Renal pelvis (tissue), 4 donors: ENCODE data around the gene ELMOD3. TPM values are rescaled to one million over a fixed set of nuclear protein-coding genes. Genes with fewer than 3 reads are reported as not detected.

Source experiments
- DNase-seq: peaks from one replicate; pipeline ENCODE4 v3.0.0-alpha.2; 2013
- polyA plus RNA-seq, 3 donors: library from polyadenylated mRNA; unstranded; fragments of 120-200 nt; gene quantifications; one replicate each; pipeline ENCODE4 v1.2.1, GENCODE V29; 2013; ENCODE audit not compliant: insufficient read length in 3 of 3

Gene ELMOD3
- polyA plus RNA-seq, 3 donors: 22.5 to 38.0 (median 33.1) TPM

DNA sequence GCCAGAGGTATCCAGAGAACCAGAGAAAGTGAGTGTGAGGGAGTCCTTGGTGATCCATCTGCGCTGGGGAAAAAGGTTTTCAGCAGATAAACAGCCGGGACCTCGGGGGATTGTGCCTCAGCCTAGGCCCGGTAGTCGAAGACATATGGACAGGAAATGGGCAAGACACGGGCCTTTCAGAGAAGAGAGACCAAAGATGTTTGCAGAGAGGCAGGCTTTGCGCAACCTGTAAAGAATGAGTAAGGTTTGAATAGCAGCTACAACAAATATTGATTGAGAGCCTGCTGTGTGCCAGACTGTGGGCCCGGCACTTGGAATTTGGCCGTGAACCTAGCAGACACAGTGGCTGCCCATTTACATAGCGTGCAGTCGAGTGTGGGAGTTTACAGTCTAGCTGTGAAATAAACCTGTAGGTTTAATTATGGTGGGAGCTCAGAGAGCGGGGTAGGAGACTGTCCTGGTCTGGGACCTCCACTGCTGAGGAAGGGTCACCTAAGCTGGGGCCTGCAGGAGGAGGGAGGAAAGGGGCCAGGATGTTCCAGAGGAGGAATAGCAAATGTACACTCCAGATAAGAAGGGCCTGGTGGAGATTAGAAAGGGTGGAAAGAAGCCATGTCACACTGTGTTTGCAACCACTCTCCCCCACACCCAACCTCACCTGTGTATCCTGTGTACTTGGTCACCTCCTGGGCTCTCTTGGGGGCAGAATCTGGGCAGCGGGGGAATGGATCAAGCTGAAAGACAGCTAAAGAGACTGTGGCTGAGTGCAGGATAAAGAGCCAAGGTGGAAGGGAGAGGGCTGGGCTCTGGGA, 66.9 kb downstream of the ELMOD3 start:
- no peak for DNase-seq

DNA sequence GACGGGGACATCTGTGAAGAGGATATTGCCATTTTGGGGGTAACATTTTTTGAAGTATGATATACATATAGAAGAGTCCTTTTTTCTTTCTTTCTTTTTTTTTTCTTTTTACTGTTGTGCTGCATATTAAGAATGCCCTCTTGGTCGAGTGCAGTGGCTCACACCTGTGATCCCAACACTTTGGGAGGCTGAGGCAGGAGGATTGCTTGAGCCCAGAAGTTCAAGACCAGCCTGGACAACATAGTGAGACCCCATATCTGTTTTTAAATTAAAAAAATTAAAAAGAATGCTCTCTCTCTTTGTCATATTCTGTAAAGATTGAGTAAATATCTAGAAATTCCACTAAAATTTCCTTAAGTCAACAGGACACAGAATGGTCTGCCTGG, 67.5 kb downstream of the ELMOD3 start:
- DNase-seq: no peak

DNA sequence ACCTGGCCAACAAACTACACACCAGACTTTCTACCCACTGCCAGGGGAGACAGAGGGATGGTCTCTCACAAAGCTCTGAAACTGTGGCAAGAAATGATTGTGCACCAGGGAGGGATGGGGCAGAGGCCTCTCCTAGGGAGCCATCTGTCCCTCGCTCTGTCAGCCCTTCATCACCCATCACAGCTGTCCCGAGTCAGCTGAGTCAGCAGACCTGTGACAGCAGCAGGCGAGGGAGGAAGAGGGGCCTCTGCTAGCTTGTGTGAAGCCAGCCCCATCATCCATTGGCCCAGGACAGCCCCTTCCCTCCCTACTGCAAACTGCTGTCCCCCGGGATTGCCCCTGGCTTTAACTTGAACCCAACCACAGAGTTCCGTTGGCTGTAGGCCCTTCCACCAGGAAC, 69.0 kb downstream of the ELMOD3 start:
- DNase-seq: no peak

DNA sequence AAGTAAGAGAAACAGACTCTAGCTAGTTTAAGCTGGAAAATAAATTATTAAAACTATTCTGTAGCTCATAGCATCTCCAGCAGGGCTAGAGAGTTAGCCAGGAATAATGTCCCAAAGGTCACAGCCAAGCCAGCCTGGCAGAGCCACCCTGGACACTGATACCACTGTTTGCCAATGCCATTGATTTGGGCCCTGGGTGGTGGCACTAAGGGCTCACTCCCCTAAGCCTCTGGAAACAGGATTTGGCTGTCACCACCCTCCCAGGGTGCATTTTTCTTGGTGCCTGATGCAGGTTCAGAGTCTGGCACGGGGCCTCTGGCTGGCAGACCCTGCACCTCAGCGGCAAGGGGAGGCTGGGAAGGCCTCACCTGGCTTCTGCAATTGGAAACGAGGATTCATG, 71.0 kb downstream of the ELMOD3 start:
- no peak for DNase-seq

DNA sequence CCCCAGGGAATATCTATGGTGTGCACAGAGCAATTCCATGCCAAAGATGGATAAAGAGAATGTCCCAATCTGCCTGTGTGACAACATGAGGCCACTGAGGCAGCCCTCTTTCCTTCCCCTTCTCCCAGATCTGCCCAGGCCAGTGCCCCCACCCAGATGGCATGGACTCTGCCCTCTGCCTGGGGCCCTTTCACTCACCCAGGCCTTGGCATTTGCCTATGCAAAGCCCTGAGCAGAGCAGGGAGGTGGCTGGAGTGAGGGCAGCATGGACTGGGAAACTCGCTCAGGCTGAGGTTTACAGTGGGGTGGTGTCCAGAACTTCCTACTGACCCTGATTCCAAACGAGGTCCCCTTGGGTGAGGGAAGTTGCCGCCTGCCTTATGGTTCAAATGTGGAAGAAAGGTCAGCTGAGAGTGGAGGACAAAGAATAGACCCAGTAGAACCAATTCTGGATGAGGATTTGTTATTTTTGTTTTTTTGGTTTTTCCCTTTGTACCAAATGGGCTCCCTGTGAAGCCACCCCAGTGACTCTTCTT, 72.8 kb downstream of the ELMOD3 start:
- DNase-seq: no peak

DNA sequence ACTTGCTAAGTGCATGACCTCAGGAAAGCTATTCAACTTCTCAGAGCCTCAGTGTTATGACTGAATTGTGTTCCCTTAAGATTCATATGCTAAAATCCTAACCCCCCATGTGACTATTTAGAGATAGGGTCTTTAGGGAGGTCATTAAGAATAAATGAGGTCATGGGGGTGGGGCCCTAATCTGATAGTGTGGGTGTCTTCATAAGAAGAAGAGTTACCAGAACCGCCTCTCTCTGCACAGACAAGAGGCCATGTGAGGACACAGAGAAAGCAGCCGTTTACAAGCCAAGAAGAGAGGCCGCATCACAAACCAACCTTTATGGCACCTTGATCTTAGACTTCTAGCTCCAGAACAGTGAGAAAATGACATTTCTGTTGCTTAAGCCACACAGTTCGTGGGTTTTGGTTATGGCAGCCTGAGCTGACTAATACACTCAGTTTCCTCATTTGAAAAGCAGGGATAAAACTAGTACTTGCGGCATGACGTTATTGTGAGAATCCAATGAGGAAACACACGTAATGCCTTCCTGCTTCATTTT, 73.8 kb downstream of the ELMOD3 start:
- no peak for DNase-seq

DNA sequence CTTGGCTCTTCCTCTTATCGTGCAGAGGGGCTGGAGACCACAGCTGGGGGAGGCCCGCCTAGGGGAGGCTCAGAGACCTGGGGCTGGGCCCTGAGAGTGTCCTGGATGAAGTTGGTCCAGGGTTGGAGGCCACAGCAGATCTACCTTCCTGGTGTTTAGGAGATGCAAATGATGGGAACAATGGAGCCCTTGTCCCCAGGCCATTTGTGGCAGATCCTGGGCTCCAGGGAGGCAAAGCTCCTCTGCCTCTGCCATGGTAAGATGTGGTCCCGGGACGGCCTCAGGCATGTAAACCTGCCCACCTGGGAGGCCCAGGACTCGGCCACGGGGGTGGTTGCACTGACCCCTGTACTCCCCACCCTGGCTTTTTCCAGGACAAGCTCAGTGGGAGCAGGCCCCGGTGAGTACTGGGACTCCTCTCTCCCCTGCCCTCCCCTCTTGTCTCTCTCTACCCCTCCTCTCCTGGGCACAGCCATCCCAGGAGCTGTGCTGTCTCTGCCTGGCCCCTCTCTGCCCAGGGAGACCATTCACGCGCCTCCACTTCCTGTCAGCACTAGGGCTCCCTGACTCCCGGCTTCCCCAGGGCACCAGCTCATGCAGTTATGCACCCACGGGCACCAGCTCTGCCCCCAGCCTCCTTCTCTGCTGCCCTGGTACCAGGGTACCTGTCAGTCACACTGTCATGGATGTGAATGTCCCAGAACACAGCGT, 74.8 kb downstream of the ELMOD3 start:
- DNase-seq: no peak

DNA sequence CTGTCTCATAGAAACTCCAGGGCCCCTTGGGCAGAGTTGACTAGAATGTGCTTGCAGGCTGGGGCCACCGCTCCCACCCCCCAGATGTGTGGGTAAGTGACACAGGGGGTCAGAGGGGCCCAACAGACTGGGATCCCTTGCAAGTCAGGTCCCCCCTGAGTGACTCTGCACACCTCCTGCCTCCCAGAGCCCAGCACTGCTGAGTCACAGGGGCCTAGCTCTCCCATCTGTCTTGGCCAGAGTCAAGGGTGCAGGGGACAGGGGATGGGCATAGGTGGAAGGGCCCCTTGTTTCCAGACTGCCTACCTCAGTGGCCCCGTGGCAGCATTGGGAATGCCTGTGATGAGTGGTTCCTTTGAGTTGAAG, 75.3 kb downstream of the ELMOD3 start:
- no peak for DNase-seq

DNA sequence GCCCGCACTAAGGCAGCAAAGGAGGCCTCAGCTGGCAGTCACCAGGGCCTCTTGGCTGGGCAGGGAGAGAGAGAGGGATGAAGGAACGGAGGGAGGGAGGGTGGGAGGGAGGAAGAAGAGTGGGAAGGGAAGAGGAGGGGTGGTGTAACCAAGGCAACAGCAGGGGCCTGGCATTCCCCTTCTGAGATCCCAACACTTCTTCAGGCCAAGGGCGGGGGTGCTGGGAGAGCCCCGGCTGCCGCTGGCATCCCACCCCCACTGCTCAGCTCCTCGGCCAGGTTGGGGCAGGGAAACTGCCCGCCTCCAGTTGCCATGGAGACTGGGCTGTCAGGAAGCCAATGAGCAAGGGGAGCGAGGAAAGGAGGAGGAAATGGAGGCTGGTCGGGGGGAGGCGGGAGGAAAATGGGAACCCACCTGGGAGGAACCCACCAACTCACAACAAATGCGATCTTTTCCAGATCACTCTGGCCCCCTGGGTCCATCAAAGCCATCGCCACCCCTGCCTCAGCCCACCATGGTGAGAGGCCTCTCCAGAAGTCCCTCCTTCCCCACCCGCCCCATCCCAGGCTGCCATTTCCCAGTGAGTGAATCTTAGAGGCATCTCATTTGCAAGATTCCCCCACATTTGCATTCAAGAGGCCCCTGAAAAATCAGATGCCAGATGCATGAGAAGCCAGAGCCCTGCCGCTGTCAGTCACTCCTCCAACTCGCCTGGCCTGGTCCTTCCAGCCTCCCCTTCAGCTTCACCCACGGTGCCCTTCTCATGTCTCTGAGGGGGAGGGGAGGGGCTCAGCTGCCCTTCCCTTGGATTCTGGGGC, 76.4 kb downstream of the ELMOD3 start:
- DNase-seq: no peak

DNA sequence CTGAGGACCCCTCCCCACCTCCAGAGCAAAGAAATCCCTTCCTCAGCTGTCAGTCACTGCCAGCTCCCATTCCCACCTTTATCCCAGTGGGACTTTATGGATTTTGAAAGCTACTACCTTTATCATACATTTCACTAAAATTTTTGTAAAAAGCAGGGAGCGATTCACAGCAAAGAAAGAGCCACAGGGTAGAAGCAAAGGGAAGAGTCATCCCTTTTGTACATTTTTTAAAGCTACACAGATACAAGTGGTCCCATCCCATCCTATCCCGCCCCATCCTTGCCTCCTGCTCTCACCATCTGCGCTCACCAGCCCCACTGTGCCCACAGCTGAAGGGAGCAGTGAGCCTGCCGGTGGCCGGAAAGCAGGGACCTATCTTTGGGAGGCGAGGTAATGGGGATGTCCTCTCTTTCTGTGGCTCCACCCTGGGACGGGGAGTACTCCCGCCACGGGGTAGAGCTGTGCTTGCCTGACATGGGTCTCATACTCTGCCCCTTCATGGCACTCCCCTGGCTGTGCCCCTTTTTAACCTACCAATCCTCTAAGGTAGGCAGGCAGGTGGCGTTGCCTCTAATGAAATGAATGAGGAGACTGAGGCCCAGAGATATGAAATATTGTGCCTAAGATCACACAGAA, 77.1 kb downstream of the ELMOD3 start:
- no peak for DNase-seq

DNA sequence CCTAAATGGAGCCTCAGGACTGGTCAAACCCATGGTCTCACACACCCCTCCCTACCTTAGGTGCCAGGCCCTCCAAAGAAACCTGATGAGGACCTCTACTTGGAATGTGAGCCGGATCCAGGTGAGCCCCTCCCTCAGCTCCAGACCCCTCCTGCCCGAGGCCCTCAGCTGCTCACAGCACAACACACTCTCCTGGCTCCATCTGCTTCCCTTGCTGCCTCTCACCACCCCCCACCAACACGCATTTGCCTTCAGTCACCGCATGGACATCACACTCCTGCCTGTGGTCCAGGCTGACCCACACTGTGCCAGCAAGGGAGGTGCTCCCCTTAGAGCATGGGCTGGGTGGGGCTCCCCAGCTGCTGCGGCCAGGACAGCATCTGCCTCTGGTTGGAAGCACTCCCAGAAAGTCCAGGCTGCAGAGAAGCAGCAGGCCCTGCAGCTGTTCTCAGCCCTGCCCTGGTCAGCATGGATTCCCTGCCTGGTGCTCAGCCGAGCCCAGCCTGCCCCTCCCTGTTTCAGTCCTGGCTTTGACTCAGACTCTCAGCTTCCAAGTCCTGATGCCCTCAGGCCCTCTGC, 79.0 kb downstream of the ELMOD3 start:
- DNase-seq: no peak

DNA sequence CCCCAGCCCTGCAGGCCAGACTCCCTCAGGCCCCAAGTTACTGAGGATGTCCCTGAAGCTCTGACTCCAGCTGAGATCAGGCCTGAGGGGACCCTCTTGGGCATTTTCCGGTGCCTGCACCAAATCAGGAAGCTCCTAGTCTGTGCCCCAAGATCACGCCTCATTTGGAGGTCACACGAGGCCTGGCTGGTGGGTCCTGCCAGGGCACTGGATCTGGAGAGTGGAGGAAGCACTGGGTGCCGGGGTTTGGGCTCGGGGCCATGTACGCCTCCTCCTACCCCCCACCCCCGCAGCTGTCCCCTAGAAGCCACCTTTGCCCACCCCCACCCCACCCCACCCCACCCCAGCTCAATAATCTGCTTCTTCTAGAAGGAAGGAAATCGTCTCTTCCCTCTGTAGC, 80.1 kb downstream of the ELMOD3 start:
- no peak for DNase-seq

DNA sequence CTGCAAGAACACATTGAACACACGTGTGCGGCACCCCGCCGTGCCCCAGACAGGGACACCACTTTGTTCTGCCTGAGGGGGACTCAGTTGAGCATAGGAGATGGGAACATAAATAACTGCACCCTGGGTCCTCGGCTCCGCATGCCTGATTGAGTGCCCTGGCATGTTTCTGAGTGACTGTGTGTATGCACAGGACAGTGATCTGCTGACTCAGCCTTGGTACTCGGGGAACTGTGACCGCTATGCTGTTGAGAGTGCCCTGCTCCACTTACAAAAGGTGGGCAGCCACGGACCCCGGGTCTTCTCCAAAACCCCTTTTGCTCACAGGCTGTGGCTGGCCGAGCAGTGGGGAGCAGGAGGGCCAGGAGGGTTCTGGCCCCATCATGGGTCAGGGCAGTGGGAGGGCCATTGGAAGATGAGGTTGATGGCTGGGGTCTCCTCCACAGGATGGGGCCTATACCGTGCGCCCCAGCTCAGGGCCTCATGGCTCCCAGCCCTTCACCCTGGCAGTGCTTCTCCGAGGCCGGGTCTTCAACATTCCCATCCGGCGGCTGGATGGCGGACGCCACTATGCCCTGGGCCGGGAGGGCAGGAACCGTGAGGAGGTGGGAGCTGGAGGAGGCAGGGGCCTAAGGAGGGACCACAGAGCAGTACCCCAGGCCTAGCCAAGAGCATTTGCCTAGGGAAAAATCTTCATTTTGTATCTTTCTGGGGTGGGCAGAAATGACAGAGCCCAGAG, 80.8 kb downstream of the ELMOD3 start:
- DNase-seq: no peak

DNA sequence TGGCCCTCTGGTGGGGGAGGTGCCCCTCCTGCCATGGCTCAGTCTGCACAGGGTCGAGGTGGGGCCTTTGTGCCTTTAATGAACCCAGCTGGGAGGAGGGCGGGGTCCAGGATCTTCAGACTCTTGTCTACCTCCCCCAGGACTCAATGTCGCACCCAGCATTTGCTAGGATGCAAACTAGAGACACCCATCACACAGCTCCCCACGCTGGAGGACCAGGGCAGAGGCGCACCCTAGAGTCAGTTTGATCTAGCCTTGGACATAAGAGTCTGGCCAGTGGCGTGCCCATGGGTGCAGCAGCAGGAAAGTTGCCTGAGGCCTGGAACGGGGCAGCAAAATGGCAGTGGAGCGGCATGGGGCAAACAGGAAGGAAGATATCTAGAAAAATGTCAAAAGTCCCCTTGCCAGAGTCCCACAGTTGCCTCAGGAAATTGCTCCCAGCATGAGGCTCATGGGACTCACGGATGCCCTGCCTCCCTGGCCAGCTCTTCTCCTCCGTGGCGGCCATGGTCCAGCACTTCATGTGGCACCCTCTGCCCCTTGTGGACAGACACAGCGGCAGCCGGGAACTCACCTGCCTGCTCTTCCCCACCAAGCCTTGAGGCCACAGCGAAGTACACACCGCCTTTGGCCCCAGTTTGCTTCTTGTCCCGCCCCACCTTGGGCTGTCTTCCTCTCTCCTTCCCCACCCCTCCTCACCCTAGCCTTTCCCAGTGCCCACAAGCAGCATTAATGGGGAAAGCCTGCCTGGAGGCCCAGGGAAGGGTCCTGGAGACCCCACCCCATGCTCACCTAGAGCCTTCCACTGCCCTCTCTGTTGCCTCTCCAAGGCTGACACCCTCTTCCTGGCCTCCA, 81.6 kb downstream of the ELMOD3 start:
- no peak for DNase-seq

DNA sequence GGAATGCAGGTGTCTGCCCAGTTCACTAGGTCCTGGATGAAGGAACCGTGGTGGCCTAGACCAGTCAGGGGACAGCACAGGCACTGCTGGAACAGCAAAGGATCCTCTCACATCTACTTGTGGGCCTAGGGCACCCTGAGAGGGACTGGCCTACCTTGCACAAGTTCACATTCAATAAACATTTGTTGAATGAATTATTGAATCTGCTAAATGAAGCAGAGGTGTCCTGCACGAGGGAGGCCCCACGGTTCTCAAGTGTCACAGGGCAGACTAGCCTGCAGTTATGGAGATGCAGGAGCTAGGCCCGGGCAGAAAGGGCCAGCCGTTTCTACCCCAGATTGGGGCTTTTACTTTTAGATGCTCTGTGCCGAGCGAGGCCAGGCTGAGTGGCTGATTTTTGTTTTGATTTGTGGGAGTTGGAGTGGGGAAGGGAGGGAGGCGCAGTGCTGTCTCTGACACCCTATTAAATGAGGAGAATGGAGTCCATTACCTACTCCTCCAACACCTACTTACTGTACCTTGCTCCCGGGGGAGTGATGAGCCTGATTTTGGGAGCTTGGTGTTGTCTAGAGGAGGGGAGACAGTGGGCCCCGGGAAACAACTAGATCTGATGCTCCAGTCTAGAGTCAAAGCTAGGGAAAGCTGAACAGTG, 82.4 kb downstream of the ELMOD3 start:
- DNase-seq: no peak

DNA sequence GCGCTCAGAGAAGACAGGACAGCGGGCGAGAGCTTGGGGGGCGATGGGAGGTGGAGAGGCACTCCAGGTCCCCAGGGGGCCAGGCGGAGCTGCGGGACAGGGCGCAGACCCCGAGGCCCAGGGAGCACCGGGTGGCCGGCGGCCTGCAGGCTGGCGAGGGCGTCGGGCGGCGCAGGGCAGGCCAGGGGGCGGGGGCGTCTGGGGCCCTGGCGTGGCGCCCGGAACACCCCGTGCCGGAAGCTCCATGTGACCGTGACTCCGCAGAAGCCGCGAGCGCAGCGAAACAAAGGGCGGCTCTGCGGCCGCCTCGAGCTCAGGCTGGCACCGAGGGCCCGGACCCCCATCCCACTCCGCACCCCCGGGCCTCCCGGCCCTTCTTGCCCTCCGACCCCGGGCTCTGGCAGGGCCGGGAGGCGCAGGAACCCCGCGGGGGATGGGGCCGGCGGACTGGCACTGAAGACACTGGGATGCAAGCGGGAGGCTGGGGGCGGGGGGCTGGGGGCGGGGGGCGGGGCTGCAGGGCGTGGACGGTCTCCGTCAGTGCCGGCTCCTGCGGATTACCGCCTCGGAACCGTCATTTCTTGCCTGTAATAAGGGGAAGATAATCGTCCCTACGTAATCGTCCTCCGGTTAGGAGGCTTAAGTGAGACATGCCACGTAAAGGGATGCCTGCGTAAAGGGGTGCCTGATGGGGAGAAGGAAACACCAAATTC, 83.1 kb downstream of the ELMOD3 start:
- DNase-seq: no peak

DNA sequence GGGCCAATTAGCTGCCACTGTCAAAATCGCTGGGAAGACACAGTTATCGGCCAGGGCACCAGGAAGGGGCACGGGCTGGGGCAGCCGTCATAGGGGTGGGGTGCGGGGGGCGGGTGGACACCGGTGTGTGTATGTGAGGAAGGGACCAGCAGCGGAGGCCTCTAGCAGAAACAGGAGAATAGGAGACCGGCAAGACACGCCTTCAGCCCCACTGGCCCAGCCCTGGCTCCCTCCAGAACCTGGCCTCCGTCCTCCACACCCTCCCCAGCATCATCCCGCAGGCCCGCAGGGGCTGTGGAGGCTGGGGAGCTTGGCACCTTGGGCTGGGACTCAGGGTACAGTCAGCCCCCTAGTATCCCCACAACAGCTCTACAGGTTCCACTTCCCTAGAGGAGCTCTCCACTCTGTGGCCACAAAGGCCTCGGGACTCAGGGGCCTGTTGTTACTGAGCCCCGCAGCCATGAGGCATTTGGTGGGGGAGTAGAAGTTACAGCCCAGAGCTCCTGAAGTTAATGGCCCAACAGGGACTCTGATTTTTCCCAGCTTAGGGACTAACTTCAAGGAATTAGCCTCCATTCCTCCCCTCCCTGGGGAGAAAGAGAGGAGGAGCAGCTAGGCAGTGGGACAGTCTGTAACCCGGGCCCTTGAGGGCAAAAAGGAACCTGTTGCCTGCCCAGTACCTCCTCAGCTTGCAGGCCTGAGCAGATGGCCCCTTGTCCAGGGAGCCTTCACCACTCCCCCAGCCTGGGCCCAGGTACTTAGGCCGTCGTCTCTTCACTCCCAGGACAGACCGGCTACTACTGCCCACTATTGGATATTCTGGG, 83.8 kb downstream of the ELMOD3 start:
- DNase-seq: peak; percentile 62
